ENCODE data around the gene SPPL2A.

- TF ChIP-seq CTCF (IDR thresholded peaks at IDR 0.05; ENCODE audit: borderline replicate concordance, extremely low read depth, low read length, poor library complexity, severe bottlenecking) (no peak), EZH2 (IDR thresholded peaks at IDR 0.05; ENCODE audit: borderline replicate concordance, low read depth, low read length, severe bottlenecking) (no peak)
Measured at GRCh38 chr15:50736823-50737222, 28.7 kb downstream of the SPPL2A start.

All from DND-41 (cell line).